A673 (cell line): ENCODE results near the gene CYP2D6. TPM values are rescaled to one million over a fixed set of nuclear protein-coding genes. Genes with fewer than 3 reads are reported as not detected.
"Not testable (repeated sequence)": the region's sequence is repeated elsewhere in the genome, so short reads cannot be mapped to it uniquely, and the experiment has no call there.

Experiments used
- BruUV-seq: library from RNA; stranded (reverse); fragments of 400-500 nt; replicated peaks from 2 replicates; lab custom pipeline; 2021; lab: Mats Ljungman, UMichigan
- CTCF ChIA-PET: fragments of 300-600 bp; sonication (Branson Sonifier 250); formaldehyde crosslinking; loops from one replicate; lab custom pipeline; 2022; ENCODE audit warnings: antibody characterized with exemption; lab: Charles Lee
- POLR2A ChIA-PET: fragments of 300-600 bp; sonication (Branson Sonifier 250); formaldehyde crosslinking; loops from one replicate; lab custom pipeline; 2022; ENCODE audit warnings: antibody characterized with exemption; ENCODE audit not compliant: low non-redundant PET; lab: Charles Lee
- DNase-seq: peaks from one replicate; pipeline ENCODE4 v3.0.0-alpha.2; 2015; ENCODE audit warnings: low spot score
- H3K27ac ChIP-seq: fragments of 200-600 bp; sonication (generic); 2 replicates; pipeline ENCODE4 v1.5.1; 2016; ENCODE audit warnings: mixed run types, low read depth, mild to moderate bottlenecking, mixed read lengths, antibody characterized with exemption, low read length; ENCODE audit not compliant: poor library complexity, severe bottlenecking
- H3K27me3 ChIP-seq: fragments of 200-600 bp; sonication (generic); replicated peaks from 2 replicates; pipeline ENCODE4 v1.6.1; 2017; ENCODE audit warnings: mixed run types, low read depth, mild to moderate bottlenecking, mixed read lengths, antibody characterized with exemption, low read length; ENCODE audit not compliant: insufficient read depth, poor library complexity
- H3K36me3 ChIP-seq: fragments of 200-600 bp; sonication (generic); 2 replicates; pipeline ENCODE4 v1.6.1; 2016; ENCODE audit warnings: mixed run types, mild to moderate bottlenecking, mixed read lengths, antibody characterized with exemption, low read length; ENCODE audit not compliant: insufficient read depth, poor library complexity, severe bottlenecking
- H3K4me1 ChIP-seq: fragments of 200-600 bp; sonication (generic); 2 replicates; pipeline ENCODE4 v1.6.1; 2017; ENCODE audit warnings: mixed run types, mild to moderate bottlenecking, mixed read lengths, antibody characterized with exemption, low read length; ENCODE audit not compliant: insufficient read depth, poor library complexity, severe bottlenecking
- H3K4me3 ChIP-seq: fragments of 200-600 bp; sonication (generic); 2 replicates; pipeline ENCODE4 v1.5.1; 2016; ENCODE audit warnings: low read depth, mixed run types, mild to moderate bottlenecking, mixed read lengths, low read length; ENCODE audit not compliant: poor library complexity, severe bottlenecking
- H3K9me3 ChIP-seq: fragments of 200-600 bp; sonication (generic); 2 replicates; pipeline ENCODE4 v1.6.1; 2016; ENCODE audit warnings: mixed run types, low read depth, mild to moderate bottlenecking, mixed read lengths, antibody characterized with exemption, low read length; ENCODE audit not compliant: poor library complexity, severe bottlenecking
- EZH2 ChIP-seq: fragments of 200-600 bp; sonication (generic); IDR thresholded peaks from 2 replicates; pipeline ENCODE4 v1.6.1; 2017; ENCODE audit warnings: borderline replicate concordance, low read depth, mild to moderate bottlenecking, mixed read lengths, antibody characterized with exemption, low read length; ENCODE audit not compliant: poor library complexity, severe bottlenecking
- intact Hi-C: fragments of 100-400 bp; cut with micrococcal nuclease; formaldehyde crosslinking; loops from one replicate; pipeline ENCODE4 v1.10.0; 2022; ENCODE audit not compliant: unreplicated experiment
- total RNA-seq: library from RNA; stranded (reverse); gene quantifications from 2 replicates; pipeline ENCODE4 v1.2.3, GENCODE V29; 2021
- TF ChIP-seq, protein P1 (sequence below): fragments of 300-800, 200-600 bp; sonication (generic); conservative IDR thresholded peaks from 2 replicates; pipeline ENCODE4 v1.5.1; 2017; ENCODE audit warnings: low read depth, mild to moderate bottlenecking, antibody characterized with exemption, low read length, moderate library complexity, mixed read lengths

Gene CYP2D6
- total RNA-seq, 1 experiment from 2014 or later, result 2.4 TPM

DNA sequence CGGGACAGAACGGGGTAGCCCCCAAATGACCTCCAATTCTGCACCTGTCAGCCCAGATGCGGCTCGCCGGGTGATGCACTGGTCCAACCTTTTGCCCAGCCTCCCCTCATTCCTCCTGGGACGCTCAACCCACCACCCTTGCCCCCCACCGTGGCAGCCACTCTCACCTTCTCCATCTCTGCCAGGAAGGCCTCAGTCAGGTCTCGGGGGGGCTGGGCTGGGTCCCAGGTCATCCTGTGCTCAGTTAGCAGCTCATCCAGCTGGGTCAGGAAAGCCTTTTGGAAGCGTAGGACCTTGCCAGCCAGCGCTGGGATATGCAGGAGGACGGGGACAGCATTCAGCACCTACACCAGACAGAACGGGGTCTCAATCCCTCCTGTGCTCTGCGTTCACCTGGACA, 2.6 kb downstream of the CYP2D6 start:
- H3K27me3 ChIP-seq, H3K4me1 ChIP-seq, H3K36me3 ChIP-seq, H3K4me3 ChIP-seq, intact Hi-C loops, CTCF ChIA-PET, POLR2A ChIA-PET, BruUV-seq, H3K9me3 ChIP-seq, DNase-seq, H3K27ac ChIP-seq: not testable (repeated sequence)

DNA sequence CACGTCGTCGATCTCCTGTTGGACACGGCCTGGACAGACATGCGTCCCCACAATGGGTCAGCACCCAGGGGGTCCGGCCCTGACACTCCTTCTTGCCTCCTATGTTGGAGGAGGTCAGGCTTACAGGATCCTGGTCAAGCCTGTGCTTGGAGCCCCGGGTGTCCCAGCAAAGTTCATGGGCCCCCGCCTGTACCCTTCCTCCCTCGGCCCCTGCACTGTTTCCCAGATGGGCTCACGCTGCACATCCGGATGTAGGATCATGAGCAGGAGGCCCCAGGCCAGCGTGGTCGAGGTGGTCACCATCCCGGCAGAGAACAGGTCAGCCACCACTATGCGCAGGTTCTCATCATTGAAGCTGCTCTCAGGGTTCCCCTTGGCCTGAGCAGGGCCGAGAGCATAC, 3.0 kb downstream of the CYP2D6 start:
- Histone ChIP-seq H3K27ac (no peak overlapping the region), H3K27me3 (no peaks in the 10 kb centered on the region), H3K36me3 (no peaks in the 10 kb centered on the region), H3K4me1 (no peaks in the 10 kb centered on the region), H3K9me3 (no peaks in the 10 kb centered on the region), H3K4me3 (no peak overlapping the region)
- intact Hi-C loops, result no loop called here
- POLR2A ChIA-PET, result no interaction called here
- CTCF ChIA-PET, result no interaction called here
- no peak for DNase-seq
- no peak for TF ChIP-seq EZH2
- TF ChIP-seq, protein P1, sequence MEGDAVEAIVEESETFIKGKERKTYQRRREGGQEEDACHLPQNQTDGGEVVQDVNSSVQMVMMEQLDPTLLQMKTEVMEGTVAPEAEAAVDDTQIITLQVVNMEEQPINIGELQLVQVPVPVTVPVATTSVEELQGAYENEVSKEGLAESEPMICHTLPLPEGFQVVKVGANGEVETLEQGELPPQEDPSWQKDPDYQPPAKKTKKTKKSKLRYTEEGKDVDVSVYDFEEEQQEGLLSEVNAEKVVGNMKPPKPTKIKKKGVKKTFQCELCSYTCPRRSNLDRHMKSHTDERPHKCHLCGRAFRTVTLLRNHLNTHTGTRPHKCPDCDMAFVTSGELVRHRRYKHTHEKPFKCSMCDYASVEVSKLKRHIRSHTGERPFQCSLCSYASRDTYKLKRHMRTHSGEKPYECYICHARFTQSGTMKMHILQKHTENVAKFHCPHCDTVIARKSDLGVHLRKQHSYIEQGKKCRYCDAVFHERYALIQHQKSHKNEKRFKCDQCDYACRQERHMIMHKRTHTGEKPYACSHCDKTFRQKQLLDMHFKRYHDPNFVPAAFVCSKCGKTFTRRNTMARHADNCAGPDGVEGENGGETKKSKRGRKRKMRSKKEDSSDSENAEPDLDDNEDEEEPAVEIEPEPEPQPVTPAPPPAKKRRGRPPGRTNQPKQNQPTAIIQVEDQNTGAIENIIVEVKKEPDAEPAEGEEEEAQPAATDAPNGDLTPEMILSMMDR, result no peak
- no TSS peak for BruUV-seq

DNA sequence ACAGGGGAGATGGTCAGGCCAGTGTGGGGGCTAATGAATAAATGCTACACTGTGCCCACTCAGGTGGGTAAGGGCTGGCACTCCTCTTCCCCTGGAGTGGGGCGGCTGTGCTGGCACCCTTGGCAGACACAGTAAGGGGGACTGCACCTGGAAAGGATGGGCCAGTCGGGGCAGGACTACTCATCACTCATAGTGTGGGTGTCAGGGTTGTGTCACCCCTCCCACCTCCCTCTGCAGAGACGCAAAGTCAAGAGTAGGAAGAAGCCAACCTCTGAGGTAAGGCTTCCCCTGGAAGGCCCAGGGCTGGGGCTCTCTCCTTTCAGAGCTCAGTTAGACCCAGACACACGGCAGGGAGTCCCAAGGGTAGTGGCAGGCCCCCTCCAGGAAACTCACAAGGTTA, 7.1 kb downstream of the CYP2D6 start:
- POLR2A ChIA-PET, intact Hi-C loops, BruUV-seq, CTCF ChIA-PET, H3K4me3 ChIP-seq, H3K9me3 ChIP-seq, H3K27ac ChIP-seq, H3K36me3 ChIP-seq, DNase-seq, H3K4me1 ChIP-seq, H3K27me3 ChIP-seq: not testable (repeated sequence)

DNA sequence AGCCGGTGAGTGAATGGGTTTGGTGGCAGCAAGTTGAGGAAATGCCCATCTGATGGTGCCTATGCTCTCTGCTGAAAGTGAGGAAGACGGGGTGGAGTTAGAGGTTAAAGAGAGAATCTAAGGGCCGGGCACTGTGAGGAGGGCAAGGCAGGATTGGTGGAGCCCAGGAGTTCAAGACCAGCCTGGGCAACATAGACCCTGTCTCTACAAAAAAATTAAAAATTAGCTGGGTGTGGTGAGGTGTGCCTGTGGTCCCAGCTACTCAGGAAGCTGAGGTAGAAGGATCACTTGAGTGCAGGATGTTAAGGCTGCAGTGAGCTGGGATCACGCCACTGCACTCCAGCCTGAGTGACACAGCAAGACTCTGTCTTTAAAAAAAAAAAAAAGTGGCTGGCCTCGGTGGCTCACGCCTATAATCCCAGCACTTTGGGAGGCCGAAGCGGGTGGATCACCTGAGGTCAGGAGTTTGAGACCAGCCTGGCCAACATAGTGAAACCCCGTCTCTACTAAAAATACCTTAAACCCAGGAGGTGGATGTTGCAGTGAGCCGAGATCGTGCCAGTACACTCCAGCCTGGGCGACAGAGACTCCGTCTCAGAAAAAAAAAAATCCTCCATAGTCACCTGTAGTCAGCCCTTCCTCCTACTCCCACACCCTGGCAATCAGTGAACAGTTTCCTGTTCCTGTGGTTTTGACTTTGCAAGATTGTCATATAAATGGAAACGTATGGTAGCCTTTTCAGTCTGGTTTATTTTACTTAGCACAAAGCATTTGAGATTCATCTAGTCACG, 10.2 kb downstream of the CYP2D6 start:
- POLR2A ChIA-PET, CTCF ChIA-PET, DNase-seq, H3K4me3 ChIP-seq, H3K27me3 ChIP-seq, H3K4me1 ChIP-seq, H3K36me3 ChIP-seq, H3K27ac ChIP-seq, H3K9me3 ChIP-seq, BruUV-seq, intact Hi-C loops: not testable (repeated sequence)
